Lower lobe of right lung (tissue), 2 donors: ENCODE results near the gene SCMH1. TPM values are rescaled to one million over a fixed set of nuclear protein-coding genes. Genes with fewer than 3 reads are reported as not detected.
A peak's percentile ranks its signal among the peaks of the same experiment; 100 is the strongest.
"Not testable (repeated sequence)": the region's sequence is repeated elsewhere in the genome, so short reads cannot be mapped to it uniquely, and the experiment has no call there.

Source experiments
- ATAC-seq, 2 donors: fragments of 200-7000 bp; cut with Tn5 transposase; one replicate each; pipeline ENCODE4 v1.9.1; 2020 to 2022; ENCODE audit warnings: mild to moderate bottlenecking in 2 of 2, moderate library complexity in 2 of 2
- DNase-seq: peaks from one replicate; pipeline ENCODE4 v3.0.0-alpha.2; 2020
- H3K27ac ChIP-seq: fragments of 200-600 bp; one replicate; pipeline ENCODE4 v1.8.0; 2022
- H3K27me3 ChIP-seq: fragments of 200-600 bp; one replicate; pipeline ENCODE4 v1.8.0; 2022; ENCODE audit warnings: low read depth
- H3K36me3 ChIP-seq: fragments of 200-600 bp; one replicate; pipeline ENCODE4 v1.8.0; 2022; ENCODE audit warnings: mild to moderate bottlenecking
- H3K4me1 ChIP-seq: fragments of 200-600 bp; one replicate; pipeline ENCODE4 v1.8.0; 2022
- H3K4me3 ChIP-seq: fragments of 200-600 bp; one replicate; pipeline ENCODE4 v1.8.0; 2022; ENCODE audit warnings: mild to moderate bottlenecking
- H3K9me3 ChIP-seq: fragments of 200-600 bp; one replicate; pipeline ENCODE4 v1.8.0; 2022
- CTCF ChIP-seq: fragments of 200-600 bp; IDR thresholded peaks from one replicate; pipeline ENCODE4 v1.8.0; 2022; ENCODE audit warnings: antibody characterized with exemption, mild to moderate bottlenecking
- intact Hi-C: fragments of 100-400 bp; cut with DNase I; formaldehyde crosslinking; loops from one replicate; pipeline ENCODE4 v1.11.0; 2022
- total RNA-seq: library from RNA; stranded (reverse); fragmentation: NEBNext Ultra II Directional; extraction: Animal tissue kit (Norgen Biotek cat#: 25700); gene quantifications from one replicate; pipeline ENCODE4 v1.2.1, GENCODE V29; 2021
- donor health status: DM: no; HTN: yes; CAD: no; lungs with severe emphysema.

SCMH1 gene
- total RNA-seq, 1 donor from 2014 or later: 30.0 TPM

- ATAC-seq: no peak
- H3K4me3 ChIP-seq: no peak overlapping the region
- no peaks in the 10 kb centered on the region for H3K27me3 ChIP-seq
- H3K4me1 ChIP-seq: no peaks in the 10 kb centered on the region
- no peak for TF ChIP-seq CTCF
- no peak for DNase-seq
- H3K9me3 ChIP-seq: no peaks in the 10 kb centered on the region
- H3K36me3 ChIP-seq: peaks cover 4% of the 10 kb centered on the region
- no peak overlapping the region for H3K27ac ChIP-seq
- intact Hi-C loops: no loop called here
Observed at GRCh38 chr1:41135196-41135947, 106.7 kb downstream of the SCMH1 start.

GRCh38 chr1:41134325-41134724 lies 107.8 kb downstream of the SCMH1 start:
- H3K36me3 ChIP-seq, DNase-seq, H3K27me3 ChIP-seq, H3K4me1 ChIP-seq, H3K9me3 ChIP-seq, ATAC-seq, H3K4me3 ChIP-seq, H3K27ac ChIP-seq, intact Hi-C loops: not testable (repeated sequence)

DNA sequence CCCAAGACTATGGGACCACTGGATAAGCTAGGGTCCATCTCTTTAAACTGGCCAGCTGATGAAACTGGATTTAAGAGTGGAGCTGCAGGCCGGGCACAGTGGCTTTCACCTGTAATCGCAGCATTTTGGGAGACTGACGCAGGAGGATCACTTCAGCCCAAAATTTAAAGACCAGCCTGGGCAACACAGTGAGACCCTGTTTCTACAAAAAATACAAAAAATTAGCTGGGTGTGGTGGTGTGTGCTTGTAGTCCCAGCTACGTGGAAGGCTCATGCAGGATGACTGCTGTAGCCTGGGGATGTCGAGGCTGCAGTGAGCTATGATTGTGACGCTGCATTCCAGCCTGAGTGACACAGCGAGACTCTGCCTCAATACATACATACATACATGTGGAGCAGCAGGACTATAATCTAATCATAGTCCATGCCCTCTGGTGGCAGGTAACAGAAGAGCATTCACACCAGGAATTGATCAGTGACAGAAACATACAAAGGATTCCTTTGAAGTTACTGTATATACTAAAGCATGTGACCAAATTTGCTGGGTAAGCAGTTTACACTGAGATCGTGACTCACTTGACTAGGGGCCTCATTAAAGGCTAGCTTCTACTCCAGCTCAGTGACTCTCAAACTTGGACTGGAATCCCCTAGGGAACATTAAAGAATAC lies 119.1 kb downstream of the SCMH1 start:
- Histone ChIP-seq H3K27ac (no peak overlapping the region), H3K4me3 (no peak overlapping the region), H3K9me3 (no peaks in the 10 kb centered on the region), H3K36me3 (no peaks in the 10 kb centered on the region), H3K4me1 (no peaks in the 10 kb centered on the region), H3K27me3 (no peaks in the 10 kb centered on the region)
- peak; percentile 48 for TF ChIP-seq CTCF
- ATAC-seq: peak; percentile 64 to 65
- intact Hi-C loops: no loop called here
- no peak for DNase-seq

GRCh38 chr1:41122148-41122547 lies 120.0 kb downstream of the SCMH1 start:
- ATAC-seq: no peak
- intact Hi-C loops: no loop called here
- no peaks in the 10 kb centered on the region for H3K27me3 ChIP-seq
- H3K9me3 ChIP-seq: no peaks in the 10 kb centered on the region
- DNase-seq: no peak
- no peaks in the 10 kb centered on the region for H3K36me3 ChIP-seq
- no peak for TF ChIP-seq CTCF
- no peaks in the 10 kb centered on the region for H3K4me1 ChIP-seq
- no peak overlapping the region for H3K27ac ChIP-seq
- H3K4me3 ChIP-seq: no peak overlapping the region

- Histone ChIP-seq H3K36me3 (peaks cover 9% of the 10 kb centered on the region), H3K9me3 (no peaks in the 10 kb centered on the region), H3K27me3 (no peaks in the 10 kb centered on the region), H3K4me3 (no peak overlapping the region), H3K27ac (no peak overlapping the region), H3K4me1 (no peaks in the 10 kb centered on the region)
- intact Hi-C loops: no loop called here
- TF ChIP-seq CTCF: no peak
- DNase-seq (no peak), ATAC-seq (no peak)
Observed at GRCh38 chr1:41118645-41119044, 123.5 kb downstream of the SCMH1 start.

DNA sequence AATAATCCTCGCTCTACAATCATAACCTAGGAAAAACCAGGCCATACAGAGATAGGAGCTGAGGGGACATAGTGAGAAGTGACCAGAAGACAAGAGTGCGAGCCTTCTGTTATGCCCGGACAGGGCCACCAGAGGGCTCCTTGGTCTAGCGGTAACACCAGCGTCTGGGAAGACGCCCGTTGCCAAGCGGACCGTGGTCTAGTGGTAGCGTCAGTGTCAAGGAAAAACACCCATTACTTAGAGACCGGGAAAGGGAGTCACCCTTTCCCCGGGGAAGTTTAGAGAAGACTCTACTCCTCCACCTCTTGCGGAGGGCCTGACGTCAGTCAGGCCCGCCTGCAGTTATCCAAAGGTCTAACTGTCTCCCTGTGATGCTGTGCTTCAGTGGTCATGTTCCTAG lies 124.9 kb downstream of the SCMH1 start:
- ATAC-seq, H3K4me3 ChIP-seq, DNase-seq, H3K4me1 ChIP-seq, H3K9me3 ChIP-seq, intact Hi-C loops, H3K27ac ChIP-seq, H3K27me3 ChIP-seq: not testable (repeated sequence)
- H3K36me3 ChIP-seq: peaks cover 15% of the 10 kb centered on the region
